Heart right ventricle (tissue), 16 donors: ENCODE results near the gene LRP5. TPM values are rescaled to one million over a fixed set of nuclear protein-coding genes. Genes with fewer than 3 reads are reported as not detected.

Experiments used
- ATAC-seq, 8 donors: fragments of 200-7000 bp; cut with Tn5 transposase; one replicate each; pipeline ENCODE4 v1.9.1; 2020; ENCODE audit warnings: mild to moderate bottlenecking in 8 of 8, moderate library complexity in 8 of 8, moderate number of reproducible peaks in 1 of 8
- DNase-seq, 2 donors: peaks; one replicate each; pipeline ENCODE4 v3.0.0-alpha.2; 2020
- H3K27ac ChIP-seq, 10 donors: fragments of 200-600 bp; sonication (generic) in 2 of 10; one replicate each; pipeline versions ENCODE4 v1.5.0 to v1.8.0; 2020 to 2022; ENCODE audit warnings: mild to moderate bottlenecking in 3 of 10
- H3K27me3 ChIP-seq, 7 donors: fragments of 200-600 bp; one replicate each; pipeline ENCODE4 v1.8.0; 2021 to 2022; ENCODE audit warnings: mild to moderate bottlenecking in 2 of 7
- H3K36me3 ChIP-seq, 9 donors: fragments of 200-600 bp; sonication (generic) in 1 of 9; one replicate each; pipeline versions ENCODE4 v1.5.0 to v1.8.0; 2020 to 2022; ENCODE audit warnings: mild to moderate bottlenecking in 2 of 9
- H3K4me1 ChIP-seq, 9 donors: fragments of 200-600 bp; sonication (generic) in 1 of 9; one replicate each; pipeline versions ENCODE4 v1.5.0 to v1.8.0; 2020 to 2022; ENCODE audit warnings: mild to moderate bottlenecking in 4 of 9
- H3K4me3 ChIP-seq, 10 donors: fragments of 200-600 bp; sonication (generic) in 2 of 10; one replicate each; pipeline versions ENCODE4 v1.5.0 to v1.8.0; 2020 to 2022; ENCODE audit warnings: mild to moderate bottlenecking in 7 of 10, moderate library complexity in 2 of 10
- H3K9me3 ChIP-seq, 11 donors: fragments of 200-600 bp in 10 of 11; sonication (generic) in 2 of 11; one replicate each; pipeline versions ENCODE4 v1.5.0 to v1.8.0; 2013 to 2022; ENCODE audit warnings: mild to moderate bottlenecking in 2 of 11, control low read depth in 1 of 11, moderate library complexity in 1 of 11
- WGBS, 2 donors: extraction: QIAGEN DNeasy Blood & Tissue Kit; methylation state at CpG; one replicate each; pipeline ENCODE4 v1.1.7; 2013; ENCODE audit warnings: inconsistent platforms in 1 of 2; 5-methylcytosine and 5-hydroxymethylcytosine counted together
- intact Hi-C, 10 donors: fragments of 100-400 bp; cut with DNase I; formaldehyde crosslinking; loops; one replicate each; pipeline versions ENCODE4 v1.11.1 to v1.14.2; 2022
- polyA plus RNA-seq, 2 donors: library from polyadenylated mRNA; stranded (reverse); fragments of 200-250 nt; gene quantifications; one replicate each; pipeline ENCODE4 v1.2.3, GENCODE V29; 2013
- total RNA-seq, 10 donors: library from RNA; stranded (reverse); fragmentation: NEBNext Ultra II Directional in 3 of 10; extraction: Animal tissue kit (Norgen Biotek cat#: 25700) in 3 of 10; gene quantifications; one replicate each; pipeline versions ENCODE4 v1.2.1 to v1.2.4, GENCODE V29; 2021 to 2023
- TF ChIP-seq, protein P1 (sequence below), 9 donors: fragments of 200-600 bp; sonication (generic) in 2 of 9; IDR thresholded peaks; one replicate each; pipeline versions ENCODE4 v1.5.0 to v1.8.0; 2021 to 2022; ENCODE audit warnings: antibody characterized with exemption in 9 of 9, mild to moderate bottlenecking in 5 of 9, moderate library complexity in 1 of 9
- donor health status: Arrhythmogenic right ventricular cardiomyopathy.
- donor health status: ischemic (EF 13 %, LVEDD 7.1; RV severe dilation, severe dysfunction).
- donor health status: healthy with polysubstance abuse.
- donor health status: DM: no; HTN: yes; CAD: no.
- donor health status: DM: no; HTN: no; CAD: no.
- donor health status: ischemic (EF 25% LVEDD 6.9; RV normal size, moderate dysfunction).
- donor health status: ischemic (EF 25% LVEDD 5.7; RV mildly dilated, moderate dysfunction).
- donor health status: healthy.
- donor health status: DM: yes; HTN: yes; CAD: no.
- donor health status: Ischemic cardiomyopathy.
- donor health status: ischemic (EF 35%, LVEDD 5.7; RV mildly dilated, moderate dysfunction).
- donor health status: nonischemic (EF 11% LVEDD 7.7; RV severe dilation, severe dysfunction).
- donor health status: DM: yes; HTN: yes; CAD: no.
- donor health status: PGD.
- donor health status: ischemic (EF 29% LVEDD 5.4; RV normal size, mild dysfunction).
- donor health status: nonischemic (EF 23%, LVEDD 6.1; RV moderate dilation, normal function).

The LRP5 gene
- total and polyA plus RNA-seq, 12 donors = 23.2 to 73.3 (median 46.3) TPM

- Histone ChIP-seq H3K27me3 (no peaks in the 10 kb centered on the region), H3K9me3 (no peaks in the 10 kb centered on the region), H3K36me3 (peaks cover 0 to 56% (median 17%) of the 10 kb centered on the region in 9 donors), H3K27ac (peak overlapping the region in 1 of 10 donors; percentile 55), H3K4me3 (no peak overlapping the region), H3K4me1 (peaks cover 4 to 33% (median 29%) of the 10 kb centered on the region in 9 donors)
- WGBS, 2 donors = 97% methylated on average over 52 of the region's 52 CpGs
- TF ChIP-seq, protein P1, sequence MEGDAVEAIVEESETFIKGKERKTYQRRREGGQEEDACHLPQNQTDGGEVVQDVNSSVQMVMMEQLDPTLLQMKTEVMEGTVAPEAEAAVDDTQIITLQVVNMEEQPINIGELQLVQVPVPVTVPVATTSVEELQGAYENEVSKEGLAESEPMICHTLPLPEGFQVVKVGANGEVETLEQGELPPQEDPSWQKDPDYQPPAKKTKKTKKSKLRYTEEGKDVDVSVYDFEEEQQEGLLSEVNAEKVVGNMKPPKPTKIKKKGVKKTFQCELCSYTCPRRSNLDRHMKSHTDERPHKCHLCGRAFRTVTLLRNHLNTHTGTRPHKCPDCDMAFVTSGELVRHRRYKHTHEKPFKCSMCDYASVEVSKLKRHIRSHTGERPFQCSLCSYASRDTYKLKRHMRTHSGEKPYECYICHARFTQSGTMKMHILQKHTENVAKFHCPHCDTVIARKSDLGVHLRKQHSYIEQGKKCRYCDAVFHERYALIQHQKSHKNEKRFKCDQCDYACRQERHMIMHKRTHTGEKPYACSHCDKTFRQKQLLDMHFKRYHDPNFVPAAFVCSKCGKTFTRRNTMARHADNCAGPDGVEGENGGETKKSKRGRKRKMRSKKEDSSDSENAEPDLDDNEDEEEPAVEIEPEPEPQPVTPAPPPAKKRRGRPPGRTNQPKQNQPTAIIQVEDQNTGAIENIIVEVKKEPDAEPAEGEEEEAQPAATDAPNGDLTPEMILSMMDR (IDR thresholded peaks at IDR 0.05) = no peak
- intact Hi-C loops = loop anchor here in 5 of 10 donors (5.0 to 10.0 kb wide), 3 partner anchors 58 to 129 kb away; no protein-coding TSS in a partner anchor
- no peak for ATAC-seq
- DNase-seq = no peak
These were observed 74.1 kb downstream of the LRP5 start for GRCh38 chr11:68386331-68386978.

DNA sequence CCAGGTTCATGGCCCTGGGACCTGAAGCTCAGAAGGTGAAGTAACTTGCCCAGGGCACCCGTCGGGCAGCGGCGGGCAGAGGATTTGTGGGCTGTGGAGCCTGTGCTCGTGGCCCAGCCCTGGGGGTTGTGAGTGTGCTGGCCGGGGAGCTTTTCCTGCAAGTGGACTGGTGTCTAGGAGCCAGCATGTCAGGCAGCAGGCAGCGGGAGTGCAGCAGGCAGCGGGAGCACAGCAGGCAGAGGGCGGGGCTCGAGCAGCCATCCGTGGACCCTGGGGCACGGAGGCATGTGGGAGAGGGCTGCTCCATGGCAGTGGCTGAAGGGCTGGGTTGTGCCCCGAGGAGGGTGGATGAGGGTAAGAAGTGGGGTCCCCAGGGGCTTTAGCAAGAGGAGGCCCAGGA is 75.4 kb downstream of the LRP5 start:
- no peak for DNase-seq
- intact Hi-C loops = loop anchor here in 5 of 10 donors (5.0 to 10.0 kb wide), 3 partner anchors 57 to 131 kb away; no protein-coding TSS in a partner anchor
- TF ChIP-seq, protein P1 (IDR thresholded peaks at IDR 0.05) = no peak
- WGBS, 2 donors = 89 to 91% methylated on average over 13 of the region's 13 CpGs
- peaks cover 4 to 19% (median 15%) of the 10 kb centered on the region in 9 donors for H3K4me1 ChIP-seq
- peaks cover 0 to 70% (median 17%) of the 10 kb centered on the region in 9 donors for H3K36me3 ChIP-seq
- no peaks in the 10 kb centered on the region for H3K9me3 ChIP-seq
- no peaks in the 10 kb centered on the region for H3K27me3 ChIP-seq
- H3K4me3 ChIP-seq = no peak overlapping the region
- H3K27ac ChIP-seq = peak overlapping the region in 2 of 10 donors; percentile 48 to 83
- no peak for ATAC-seq

- Histone ChIP-seq H3K36me3 (peaks cover 0 to 78% (median 17%) of the 10 kb centered on the region in 9 donors), H3K27me3 (no peaks in the 10 kb centered on the region), H3K9me3 (no peaks in the 10 kb centered on the region), H3K4me3 (no peak overlapping the region), H3K27ac (peak overlapping the region in 2 of 10 donors; percentile 48 to 83), H3K4me1 (peaks cover under 1 to 10% (median 7%) of the 10 kb centered on the region in 9 donors)
- intact Hi-C loops = loop anchor here in 5 of 10 donors (5.0 to 10.0 kb wide), 3 partner anchors 56 to 131 kb away; no protein-coding TSS in a partner anchor
- ATAC-seq = peak in 2 of 8 donors; percentile 9 to 26
- TF ChIP-seq, protein P1 (IDR thresholded peaks at IDR 0.05) = peak in 1 of 9 donors; percentile 22
- no peak for DNase-seq
- 81 to 82% methylated on average over 11 of the region's 11 CpGs for WGBS, 2 donors
These were observed 76.3 kb downstream of the LRP5 start for GRCh38 chr11:68388595-68389198.

- TF ChIP-seq, protein P1 (IDR thresholded peaks at IDR 0.05) = no peak
- intact Hi-C loops = no loop called here
- DNase-seq (no peak), ATAC-seq (no peak)
- Histone ChIP-seq H3K27me3 (no peaks in the 10 kb centered on the region), H3K27ac (peak overlapping the region in 2 of 10 donors; percentile 48 to 83), H3K4me1 (peaks cover 0 to 4% (median 0%) of the 10 kb centered on the region in 9 donors), H3K4me3 (no peak overlapping the region), H3K9me3 (no peaks in the 10 kb centered on the region), H3K36me3 (peaks cover 0 to 86% (median 17%) of the 10 kb centered on the region in 9 donors)
- 97 to 98% methylated on average over 15 to 16 of the region's 16 CpGs for WGBS, 2 donors
These were observed 77.9 kb downstream of the LRP5 start for GRCh38 chr11:68390315-68390714.
